ENCODE results near the gene RTL1. TPM values are rescaled to one million over a fixed set of nuclear protein-coding genes. Genes with fewer than 3 reads are reported as not detected.
A peak's percentile ranks its signal among the peaks of the same experiment; 100 is the strongest.

RTL1 gene
- total and polyA plus RNA-seq, 11 donors, result not detected

- ATAC-seq (no peak), DNase-seq (peak in 1 of 5 donors; percentile 25)
- peaks cover 0 to 17% (median 0%) of the 10 kb centered on the region in 9 donors for H3K27me3 ChIP-seq
- no peaks in the 10 kb centered on the region for H3K9me3 ChIP-seq
- no peaks in the 10 kb centered on the region for H3K4me1 ChIP-seq
- 87 to 94% (median 91%) methylated on average over 8 to 17 of the region's 17 CpGs for WGBS, 4 donors
- H3K4me3 ChIP-seq, result no peak overlapping the region
- no peak for TF ChIP-seq POLR2A (IDR thresholded peaks at IDR 0.05)
- TF ChIP-seq, protein P1, sequence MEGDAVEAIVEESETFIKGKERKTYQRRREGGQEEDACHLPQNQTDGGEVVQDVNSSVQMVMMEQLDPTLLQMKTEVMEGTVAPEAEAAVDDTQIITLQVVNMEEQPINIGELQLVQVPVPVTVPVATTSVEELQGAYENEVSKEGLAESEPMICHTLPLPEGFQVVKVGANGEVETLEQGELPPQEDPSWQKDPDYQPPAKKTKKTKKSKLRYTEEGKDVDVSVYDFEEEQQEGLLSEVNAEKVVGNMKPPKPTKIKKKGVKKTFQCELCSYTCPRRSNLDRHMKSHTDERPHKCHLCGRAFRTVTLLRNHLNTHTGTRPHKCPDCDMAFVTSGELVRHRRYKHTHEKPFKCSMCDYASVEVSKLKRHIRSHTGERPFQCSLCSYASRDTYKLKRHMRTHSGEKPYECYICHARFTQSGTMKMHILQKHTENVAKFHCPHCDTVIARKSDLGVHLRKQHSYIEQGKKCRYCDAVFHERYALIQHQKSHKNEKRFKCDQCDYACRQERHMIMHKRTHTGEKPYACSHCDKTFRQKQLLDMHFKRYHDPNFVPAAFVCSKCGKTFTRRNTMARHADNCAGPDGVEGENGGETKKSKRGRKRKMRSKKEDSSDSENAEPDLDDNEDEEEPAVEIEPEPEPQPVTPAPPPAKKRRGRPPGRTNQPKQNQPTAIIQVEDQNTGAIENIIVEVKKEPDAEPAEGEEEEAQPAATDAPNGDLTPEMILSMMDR (IDR thresholded peaks at IDR 0.05), result no peak
- H3K36me3 ChIP-seq, result peaks cover 0 to 2% (median 0%) of the 10 kb centered on the region in 9 donors
- no peak overlapping the region for H3K27ac ChIP-seq
- intact Hi-C loops (cut with DNase I), result no loop called here
These were observed 58.2 kb downstream of the RTL1 start for GRCh38 chr14:100845341-100845740.

DNA sequence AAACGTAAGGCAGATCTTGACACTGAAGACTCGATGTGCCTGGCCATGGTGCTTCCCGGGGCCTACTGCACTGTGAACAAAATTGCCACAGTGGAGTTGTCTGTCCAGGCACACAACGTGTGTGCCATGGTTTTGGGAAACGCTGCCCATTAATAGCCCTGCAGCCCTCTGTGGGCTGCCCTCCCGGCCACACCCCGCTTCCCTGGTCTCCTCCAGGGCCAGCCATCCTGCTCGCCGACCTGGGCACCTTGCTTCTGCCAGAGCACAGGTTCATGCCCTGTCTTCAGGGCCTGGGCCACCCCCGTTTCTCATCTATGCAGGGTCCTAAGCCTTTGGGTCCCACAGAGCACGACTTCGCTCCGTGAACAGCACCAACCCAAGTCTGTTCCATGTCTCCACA is 58.7 kb downstream of the RTL1 start:
- 89 to 94% (median 93%) methylated on average over 13 of the region's 13 CpGs for WGBS, 4 donors
- peaks cover 0 to 2% (median 0%) of the 10 kb centered on the region in 9 donors for H3K36me3 ChIP-seq
- intact Hi-C loops (cut with DNase I), result no loop called here
- H3K4me3 ChIP-seq, result no peak overlapping the region
- peaks cover 0 to 17% (median 0%) of the 10 kb centered on the region in 9 donors for H3K27me3 ChIP-seq
- DNase-seq (peak in 1 of 5 donors; percentile 35), ATAC-seq (no peak)
- H3K9me3 ChIP-seq, result no peaks in the 10 kb centered on the region
- H3K4me1 ChIP-seq, result no peaks in the 10 kb centered on the region
- H3K27ac ChIP-seq, result no peak overlapping the region
- TF ChIP-seq POLR2A (IDR thresholded peaks at IDR 0.05), result no peak
- TF ChIP-seq, protein P1 (IDR thresholded peaks at IDR 0.05), result no peak

DNA sequence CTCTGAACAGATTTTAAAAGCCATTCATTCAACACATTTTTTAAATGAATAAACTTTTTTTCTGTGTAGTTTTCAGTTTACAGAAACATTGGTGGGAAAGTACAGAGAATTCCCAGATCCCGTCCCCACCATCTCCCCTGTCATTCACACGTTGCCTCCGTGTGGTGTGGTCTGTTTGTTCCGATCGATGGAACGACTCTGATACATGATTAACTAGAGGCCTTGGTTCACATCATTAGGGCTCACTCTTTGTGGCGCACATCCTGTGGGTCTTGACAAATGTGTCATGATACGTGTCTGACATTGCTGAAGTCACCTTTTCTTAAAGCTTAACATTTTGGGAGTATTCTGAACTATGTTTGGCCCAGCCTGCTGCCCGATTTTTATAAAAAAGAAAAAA is 59.1 kb downstream of the RTL1 start:
- Histone ChIP-seq H3K4me3 (no peak overlapping the region), H3K4me1 (no peaks in the 10 kb centered on the region), H3K27ac (no peak overlapping the region), H3K9me3 (no peaks in the 10 kb centered on the region), H3K27me3 (peaks cover 0 to 17% (median 0%) of the 10 kb centered on the region in 9 donors), H3K36me3 (peaks cover 0 to 2% (median 0%) of the 10 kb centered on the region in 9 donors)
- intact Hi-C loops (cut with DNase I), result no loop called here
- no peak for TF ChIP-seq POLR2A (IDR thresholded peaks at IDR 0.05)
- TF ChIP-seq, protein P1 (IDR thresholded peaks at IDR 0.05), result no peak
- 80 to 92% (median 86%) methylated on average over 9 of the region's 9 CpGs for WGBS, 4 donors
- ATAC-seq (no peak), DNase-seq (no peak)

DNA sequence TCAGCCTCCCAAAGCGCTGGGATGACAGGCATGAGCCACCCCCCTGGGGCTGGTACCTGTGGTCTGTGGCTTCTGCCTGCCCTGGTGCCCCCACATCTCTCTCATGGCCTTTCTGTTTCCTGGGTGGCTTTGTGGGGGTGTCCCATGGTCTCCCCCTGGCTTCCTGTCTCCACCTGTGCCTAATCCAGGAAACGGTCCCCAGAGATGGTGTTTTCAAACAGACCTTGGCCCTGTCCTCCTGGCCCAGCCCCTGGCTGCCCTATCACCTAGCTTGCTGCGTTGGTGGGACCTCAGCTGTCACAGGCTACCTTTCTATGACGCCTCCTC is 59.5 kb downstream of the RTL1 start:
- Histone ChIP-seq H3K27ac (no peak overlapping the region), H3K4me3 (no peak overlapping the region), H3K27me3 (peaks cover 0 to 17% (median 0%) of the 10 kb centered on the region in 9 donors), H3K9me3 (no peaks in the 10 kb centered on the region), H3K36me3 (peaks cover 0 to 2% (median 0%) of the 10 kb centered on the region in 9 donors), H3K4me1 (no peaks in the 10 kb centered on the region)
- TF ChIP-seq POLR2A (IDR thresholded peaks at IDR 0.05), result no peak
- TF ChIP-seq, protein P1 (IDR thresholded peaks at IDR 0.05), result no peak
- intact Hi-C loops (cut with DNase I), result no loop called here
- WGBS, 4 donors, result 79 to 89% (median 81%) methylated on average over 4 of the region's 4 CpGs
- ATAC-seq (no peak), DNase-seq (peak in 1 of 5 donors; percentile 22)

Measured in heart left ventricle (tissue), 16 donors.